HG02981 (cell line): Measurements from ENCODE around the gene ANP32B.
"Not testable (repeated sequence)": the region's sequence is repeated elsewhere in the genome, so short reads cannot be mapped to it uniquely, and the experiment has no call there.

ENCODE experiments used
- ATAC-seq: cut with Tn5 transposase; IDR thresholded peaks from one replicate; pipeline ENCODE4 v1.9.1; 2021; ENCODE audit warnings: mild to moderate bottlenecking, moderate library complexity; ENCODE audit not compliant: unreplicated experiment

The ANP32B gene

GRCh38 chr9:97962575-97962974 lies 20.6 kb upstream of the ANP32B start:
- no peak for ATAC-seq

- ATAC-seq = no peak
Measured at GRCh38 chr9:97963232-97963631, 19.9 kb upstream of the ANP32B start.

- no peak for ATAC-seq
Measured at GRCh38 chr9:97964901-97965300, 18.2 kb upstream of the ANP32B start.

GRCh38 chr9:97966493-97966892 lies 16.6 kb upstream of the ANP32B start:
- ATAC-seq = no peak

GRCh38 chr9:97969014-97969413 lies 14.1 kb upstream of the ANP32B start:
- no peak for ATAC-seq

GRCh38 chr9:97970165-97970564 lies 13.0 kb upstream of the ANP32B start:
- ATAC-seq = no peak

- no peak for ATAC-seq
Measured at GRCh38 chr9:97972753-97973152, 10.4 kb upstream of the ANP32B start.

GRCh38 chr9:97975376-97975775 lies 7.8 kb upstream of the ANP32B start:
- no peak for ATAC-seq

- not testable (repeated sequence) for ATAC-seq
Measured at GRCh38 chr9:97976633-97977032, 6.5 kb upstream of the ANP32B start.

- no peak for ATAC-seq
Measured at GRCh38 chr9:97978371-97979130, 4.6 kb upstream of the ANP32B start.

- ATAC-seq = no peak
Measured at GRCh38 chr9:97979788-97980478, 3.2 kb upstream of the ANP32B start.

GRCh38 chr9:97980479-97980803 lies 2.7 kb upstream of the ANP32B start:
- no peak for ATAC-seq

- ATAC-seq = no peak
Measured at GRCh38 chr9:97980918-97981845, 2.0 kb upstream of the ANP32B start.

- ATAC-seq = no peak
Measured at GRCh38 chr9:97981846-97982682, 1.1 kb upstream of the ANP32B start.

GRCh38 chr9:97983589-97984187 lies 547 bp downstream of the ANP32B start:
- no peak for ATAC-seq

- ATAC-seq = peak; percentile 21
Measured at GRCh38 chr9:97984188-97985057, 1.3 kb downstream of the ANP32B start.

- ATAC-seq = peak; percentile 12
Measured at GRCh38 chr9:97985058-97985861, 2.1 kb downstream of the ANP32B start.

- ATAC-seq = no peak
Measured at GRCh38 chr9:97987487-97987886, 4.3 kb downstream of the ANP32B start.
